Measurements from ENCODE around the gene COX7B2.
A peak's percentile ranks its signal among the peaks of the same experiment; 100 is the strongest.

The COX7B2 gene, protein sequence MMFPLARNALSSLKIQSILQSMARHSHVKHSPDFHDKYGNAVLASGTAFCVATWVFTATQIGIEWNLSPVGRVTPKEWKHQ

DNA sequence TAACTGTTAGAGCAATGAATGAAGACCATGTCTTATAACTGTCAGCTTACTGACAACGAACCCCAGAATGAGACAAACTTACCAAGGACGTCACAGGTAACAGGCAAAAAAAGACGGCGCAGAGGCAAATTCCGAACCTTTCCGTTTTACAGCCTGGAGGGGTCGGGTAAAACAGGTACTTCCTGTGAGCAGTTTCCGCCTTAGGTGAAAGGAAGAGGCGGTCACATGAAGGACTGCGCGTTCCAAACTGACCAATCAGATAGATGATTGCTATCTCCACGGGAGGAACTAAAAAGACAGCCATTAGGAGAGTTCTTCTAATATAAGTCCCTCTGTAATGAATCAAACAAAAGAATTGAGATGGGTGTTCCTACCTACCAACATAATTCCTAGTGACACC, at the start of gene COX7B2:
Gene COX7B2 (minus strand): TSS at position 168 of the 400 bp plus-strand sequence. CDS start 174,053 bp downstream, outside the sequence.
- DNase-seq: no peak

GRCh38 chr4:46956451-46956850, 47.4 kb upstream of the COX7B2 start:
- no peak for DNase-seq

DNA sequence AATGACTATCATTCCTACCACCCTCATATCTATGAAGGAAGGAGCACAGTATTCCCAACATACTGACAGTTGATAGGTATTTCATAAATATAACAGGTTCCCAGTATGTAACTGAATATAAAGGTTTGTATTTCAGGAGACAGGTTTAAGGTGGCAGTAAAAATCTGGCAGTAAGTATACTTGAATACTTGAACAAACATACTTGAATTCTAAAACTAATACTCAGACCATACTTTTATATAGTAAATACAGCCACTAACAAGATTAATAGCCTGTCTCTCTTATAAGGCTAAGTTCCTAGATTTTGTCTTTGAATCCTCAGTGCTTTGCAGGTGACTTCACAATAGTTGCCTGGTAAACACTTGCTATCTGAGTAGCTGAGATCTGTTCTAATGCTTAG, 46.6 kb upstream of the COX7B2 start:
- no peak for DNase-seq

DNA sequence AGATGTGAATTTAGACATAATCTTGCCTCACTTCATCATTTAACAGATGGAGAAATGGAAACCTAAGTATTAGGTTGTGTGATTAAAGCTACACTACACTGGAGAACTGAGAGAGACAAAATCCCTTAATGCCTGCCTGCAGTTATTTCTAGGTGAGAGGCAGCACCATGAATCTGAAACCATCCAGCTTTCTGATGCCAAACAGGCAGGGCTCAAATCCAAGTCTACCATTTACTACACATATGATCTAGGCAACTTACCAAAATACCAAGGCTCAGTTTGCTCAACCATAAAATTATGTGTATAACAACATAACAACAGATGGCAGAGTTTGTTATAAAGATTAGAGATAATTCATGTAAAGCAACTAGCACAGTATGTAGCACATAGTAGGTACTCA, 45.6 kb upstream of the COX7B2 start:
- DNase-seq: no peak

GRCh38 chr4:46953564-46953963, 44.5 kb upstream of the COX7B2 start:
- DNase-seq: no peak

DNA sequence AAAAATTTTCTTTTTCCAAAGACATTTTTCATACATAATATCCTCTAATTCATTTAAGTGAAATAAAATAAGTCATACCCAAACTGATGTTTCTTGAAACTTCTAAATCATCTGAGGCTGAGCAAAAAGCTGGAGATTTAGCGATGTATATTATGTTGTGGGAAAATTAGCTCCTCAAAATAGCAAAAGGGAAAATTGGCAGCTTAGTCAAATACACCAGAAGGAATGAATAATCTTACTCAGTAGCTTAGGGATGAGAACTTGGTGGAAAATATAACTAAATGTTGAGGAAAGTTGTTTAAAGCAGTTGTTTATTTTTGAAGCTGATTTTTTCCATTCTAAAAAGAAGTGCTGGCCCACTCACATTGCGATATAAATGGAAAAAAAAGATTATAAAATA, 43.4 kb upstream of the COX7B2 start:
- DNase-seq: no peak

GRCh38 chr4:46950826-46951225, 41.8 kb upstream of the COX7B2 start:
- DNase-seq: no peak

DNA sequence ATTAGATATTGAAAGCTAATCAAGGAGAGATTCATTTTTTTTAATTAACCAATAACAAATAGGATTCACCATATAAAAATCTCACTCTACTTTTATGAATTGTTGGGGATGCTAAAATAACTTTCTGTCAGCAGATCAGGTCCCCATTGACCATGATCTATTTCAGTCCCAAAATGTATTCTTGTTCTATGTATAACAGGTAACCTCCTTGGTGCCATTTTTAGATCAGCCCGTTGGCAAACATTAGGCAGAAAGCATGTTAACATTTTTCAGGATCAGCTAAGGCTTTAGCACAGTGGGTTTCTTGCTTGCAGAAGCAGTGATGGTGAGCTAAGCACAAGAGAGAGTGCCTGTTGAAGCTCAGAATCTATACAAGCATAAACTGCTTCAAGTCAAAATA, 40.8 kb upstream of the COX7B2 start:
- DNase-seq: no peak

DNA sequence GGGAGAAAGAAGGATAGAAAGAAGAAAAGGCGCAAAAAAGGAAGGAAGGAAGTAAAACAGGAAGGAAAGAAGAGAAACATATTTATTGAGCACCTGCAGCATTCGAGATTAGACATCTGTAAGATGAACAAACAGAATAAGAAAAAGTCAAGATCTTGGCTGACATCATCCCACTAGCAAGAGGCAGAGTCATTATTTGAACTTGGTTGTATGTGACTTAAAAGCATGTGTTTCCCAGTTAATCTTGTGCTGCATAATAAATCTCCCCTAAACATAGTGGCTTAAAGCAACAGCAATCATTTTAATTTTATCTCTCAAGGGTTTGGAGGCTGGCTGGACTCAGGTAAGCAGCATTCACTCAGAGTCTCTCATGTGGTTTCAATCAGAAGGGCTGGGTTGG, 38.5 kb upstream of the COX7B2 start:
- no peak for DNase-seq

GRCh38 chr4:46946919-46947536, 38.0 kb upstream of the COX7B2 start:
- no peak for DNase-seq

GRCh38 chr4:46945062-46945461, 36.0 kb upstream of the COX7B2 start:
- DNase-seq: no peak

- DNase-seq: no peak
Observed at GRCh38 chr4:46944345-46944744, 35.3 kb upstream of the COX7B2 start.

GRCh38 chr4:46937493-46937892, 28.4 kb upstream of the COX7B2 start:
- no peak for DNase-seq

GRCh38 chr4:46934726-46935125, 25.7 kb upstream of the COX7B2 start:
- DNase-seq: no peak

- no peak for DNase-seq
Observed at GRCh38 chr4:46933686-46934085, 24.6 kb upstream of the COX7B2 start.

- DNase-seq: peak; percentile 1
Observed at GRCh38 chr4:46931981-46932380, 22.9 kb upstream of the COX7B2 start.

GRCh38 chr4:46930891-46931290, 21.8 kb upstream of the COX7B2 start:
- DNase-seq: no peak

GRCh38 chr4:46927201-46927600, 18.2 kb upstream of the COX7B2 start:
- DNase-seq: no peak

DNA sequence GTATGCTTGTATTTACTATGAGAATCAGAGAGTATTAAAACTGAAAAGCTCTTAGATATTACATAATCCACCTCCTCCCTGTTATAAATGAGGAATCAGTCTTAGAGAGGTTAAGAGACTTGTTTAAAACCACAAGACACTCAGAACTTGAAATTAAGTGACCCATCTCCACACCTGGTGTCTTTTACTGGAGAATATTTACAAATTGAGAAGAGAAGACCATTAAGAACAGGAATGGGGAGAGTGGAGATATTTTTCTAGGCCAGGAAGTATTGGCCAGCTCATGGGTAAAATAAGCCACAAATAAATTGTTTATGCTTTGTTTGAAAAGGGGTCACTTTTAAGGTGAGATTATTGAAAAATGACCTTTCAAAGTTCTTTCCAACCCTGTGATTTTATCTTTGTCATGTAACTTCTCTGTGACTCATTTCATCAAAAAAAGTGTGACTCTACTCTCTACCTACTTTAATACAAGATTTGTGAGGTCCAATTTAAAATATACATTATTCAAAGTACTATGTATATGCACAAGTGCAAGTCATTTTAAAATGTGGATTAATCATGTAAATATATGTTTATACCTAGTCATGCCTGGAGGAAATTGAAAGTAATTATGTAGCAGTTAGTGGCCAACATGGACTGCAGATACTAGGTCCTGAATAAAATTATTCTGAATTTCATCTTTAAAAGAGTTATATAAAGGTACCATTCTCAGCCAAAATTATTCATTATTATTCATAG, 15.9 kb upstream of the COX7B2 start:
- DNase-seq: no peak

- DNase-seq: no peak
Observed at GRCh38 chr4:46922205-46922604, 13.2 kb upstream of the COX7B2 start.

DNA sequence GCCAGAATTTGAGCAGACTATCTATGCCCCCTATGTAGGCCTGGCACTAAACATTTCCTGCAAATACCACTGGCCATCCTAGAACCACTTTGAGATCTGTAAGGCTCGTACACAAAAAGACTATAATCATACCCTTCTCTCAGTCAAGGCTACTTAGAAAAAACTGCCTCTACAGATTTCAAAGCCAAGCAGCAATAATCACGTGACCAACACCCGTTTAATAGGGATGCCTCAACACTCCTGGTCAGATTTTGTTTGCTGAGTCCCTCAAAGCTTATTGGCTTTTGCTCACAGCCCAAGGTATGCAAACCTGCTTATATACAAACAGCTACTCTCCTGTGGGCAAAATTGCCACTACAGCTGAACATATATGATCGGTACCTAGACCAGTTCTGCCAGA, 897 bp downstream of the COX7B2 start:
- DNase-seq: no peak

- DNase-seq: no peak
Observed at GRCh38 chr4:46900082-46900481, 9.0 kb downstream of the COX7B2 start.

- no peak for DNase-seq
Observed at GRCh38 chr4:46894826-46895225, 14.2 kb downstream of the COX7B2 start.

DNA sequence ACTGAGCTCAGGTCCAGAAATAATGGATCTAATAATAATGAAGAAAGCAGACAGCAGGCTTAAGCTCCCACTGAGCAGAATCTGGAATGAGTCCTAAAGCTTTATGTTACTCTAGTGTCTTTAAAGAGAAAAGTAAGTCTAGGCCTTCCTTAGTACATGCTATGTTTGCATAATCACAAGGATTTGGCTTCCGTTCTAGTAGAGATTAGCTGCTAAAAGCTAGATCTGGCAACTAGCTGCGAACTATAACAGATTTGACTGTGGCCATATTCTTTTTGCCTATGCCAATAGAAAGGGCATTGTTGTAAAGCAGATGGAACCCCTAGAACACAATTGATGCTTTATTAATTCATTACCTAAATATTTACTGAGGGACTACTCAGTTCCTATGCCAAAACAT, 19.0 kb downstream of the COX7B2 start:
- no peak for DNase-seq

GRCh38 chr4:46889410-46889809, 19.6 kb downstream of the COX7B2 start:
- DNase-seq: no peak
